22Rv1 (cell line): ENCODE data around the gene NUDT5.
A peak's percentile ranks its signal among the peaks of the same experiment; 100 is the strongest.
"Not testable (repeated sequence)": the region's sequence is repeated elsewhere in the genome, so short reads cannot be mapped to it uniquely, and the experiment has no call there.

Source experiments
- H3K27ac ChIP-seq: fragments of 450-650 bp; 2 replicates; pipeline ENCODE4 v1.5.1; 2017
- CTCF ChIP-seq: fragments of 450-650 bp; IDR thresholded peaks from 2 replicates; pipeline ENCODE4 v1.5.1; 2017; ENCODE audit warnings: mild to moderate bottlenecking
- ZFX ChIP-seq: fragments of 450-650 bp; IDR thresholded peaks from 2 replicates; pipeline ENCODE4 v1.6.1; 2017; ENCODE audit warnings: antibody characterized with exemption, borderline replicate concordance

NUDT5 gene

GRCh38 chr10:12235116-12235694 is 39.5 kb upstream of the NUDT5 start:
- no peak for TF ChIP-seq CTCF
- no peak for TF ChIP-seq ZFX
- no peak overlapping the region for H3K27ac ChIP-seq

- not testable (repeated sequence) for H3K27ac ChIP-seq
Observed at GRCh38 chr10:12234687-12235086, 39.0 kb upstream of the NUDT5 start.

DNA sequence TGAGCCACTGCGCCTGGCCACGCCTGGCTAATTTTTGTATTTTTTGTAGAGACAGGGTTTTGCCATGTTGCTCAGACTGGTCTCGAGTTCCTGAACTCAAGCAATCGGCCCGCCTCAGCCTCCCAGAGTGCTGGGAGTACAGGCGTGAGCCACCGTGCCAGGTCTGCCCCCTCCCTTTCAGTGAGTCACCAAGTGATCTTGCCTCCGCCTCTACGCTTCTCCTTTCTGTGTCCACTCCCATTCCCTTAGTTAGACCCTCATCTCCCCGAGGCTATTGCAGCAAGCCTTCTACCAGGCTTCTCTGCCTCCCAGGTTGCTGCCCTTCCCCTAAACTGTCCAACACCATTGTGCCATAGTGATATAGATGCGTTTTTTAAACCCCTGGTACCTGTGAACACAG is 33.2 kb upstream of the NUDT5 start:
- H3K27ac ChIP-seq = no peak overlapping the region
- TF ChIP-seq CTCF = no peak

DNA sequence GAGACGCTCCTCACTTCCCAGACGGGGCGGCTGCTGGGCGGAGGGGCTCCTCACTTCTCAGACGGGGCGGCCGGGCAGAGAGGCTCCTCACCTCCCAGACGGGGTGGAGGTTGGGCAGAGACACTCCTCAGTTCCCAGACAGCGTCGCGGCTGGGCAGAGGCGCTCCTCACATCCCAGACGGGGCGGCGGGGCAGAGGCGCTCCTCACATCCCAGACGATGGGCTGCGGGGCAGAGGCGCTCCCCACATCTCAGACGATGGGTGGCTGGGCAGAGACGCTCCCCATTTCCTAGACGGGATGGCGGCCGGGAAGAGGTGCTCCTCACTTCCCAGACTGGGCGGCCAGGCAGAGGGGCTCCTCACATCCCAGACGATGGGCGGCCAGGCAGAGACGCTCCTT is 30.7 kb upstream of the NUDT5 start:
- H3K27ac ChIP-seq = not testable (repeated sequence)

- H3K27ac ChIP-seq = no peak overlapping the region
- no peak for TF ChIP-seq ZFX
Observed at GRCh38 chr10:12225444-12225843, 29.8 kb upstream of the NUDT5 start.

- no peak overlapping the region for H3K27ac ChIP-seq
- TF ChIP-seq CTCF = no peak
- TF ChIP-seq ZFX = no peak
Observed at GRCh38 chr10:12221323-12222298, 25.9 kb upstream of the NUDT5 start.

GRCh38 chr10:12218991-12219390 is 23.3 kb upstream of the NUDT5 start:
- H3K27ac ChIP-seq = no peak overlapping the region
- TF ChIP-seq CTCF = no peak
- no peak for TF ChIP-seq ZFX

GRCh38 chr10:12214763-12215218 is 19.1 kb upstream of the NUDT5 start:
- H3K27ac ChIP-seq = no peak overlapping the region
- no peak for TF ChIP-seq ZFX
- peak; percentile 86 for TF ChIP-seq CTCF

- H3K27ac ChIP-seq = no peak overlapping the region
- no peak for TF ChIP-seq CTCF
- no peak for TF ChIP-seq ZFX
Observed at GRCh38 chr10:12214093-12214492, 18.4 kb upstream of the NUDT5 start.
